T-helper 2 cell (primary cell): ENCODE results near the gene RHOJ.
"Not testable (repeated sequence)": the region's sequence is repeated elsewhere in the genome, so short reads cannot be mapped to it uniquely, and the experiment has no call there.

Source experiments
- DNase-seq, 5 experiments: peaks; one replicate each; pipeline versions ENCODE4 v3.0.0 to v3.0.0-alpha.2; 2012 to 2022

The RHOJ gene

DNA sequence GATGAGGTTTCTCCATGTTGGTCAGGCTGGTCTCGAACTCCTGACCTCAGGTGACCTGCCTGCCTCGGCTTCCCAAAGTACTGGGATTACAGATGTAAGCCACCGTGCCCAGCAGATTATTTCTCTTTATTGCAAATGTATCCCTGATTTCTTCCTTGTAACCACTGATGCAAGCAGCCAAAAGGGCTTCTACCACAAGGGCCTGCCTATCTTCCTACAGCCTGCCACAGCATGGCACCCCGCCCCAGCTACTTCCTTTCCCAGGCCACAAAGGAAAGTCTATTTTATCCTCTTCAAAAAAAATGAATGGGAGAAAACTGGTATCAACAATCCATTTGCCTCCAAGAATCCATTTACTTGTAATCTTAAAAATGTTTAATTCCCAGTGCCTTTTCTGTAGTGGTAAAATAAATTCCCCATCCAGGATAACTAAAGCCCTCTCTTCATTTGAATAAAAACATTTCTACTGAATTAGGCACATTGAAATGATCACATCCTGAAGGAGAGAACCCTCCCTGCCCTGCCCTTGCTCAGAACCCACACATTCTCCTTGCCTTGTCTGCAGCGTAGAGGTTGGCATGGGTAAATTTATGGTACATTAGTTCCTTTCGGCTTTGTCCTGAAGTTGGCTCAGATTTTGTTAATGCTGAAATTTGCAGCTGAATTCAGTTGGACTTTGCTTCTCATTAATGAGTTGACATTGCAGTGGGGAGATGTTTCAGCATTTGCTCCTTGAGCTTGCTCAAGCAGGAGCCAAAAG lies 95.3 kb downstream of the RHOJ start:
- DNase-seq, result no peak

- no peak for DNase-seq
These were observed 96.6 kb downstream of the RHOJ start for GRCh38 chr14:63300854-63301253.

DNA sequence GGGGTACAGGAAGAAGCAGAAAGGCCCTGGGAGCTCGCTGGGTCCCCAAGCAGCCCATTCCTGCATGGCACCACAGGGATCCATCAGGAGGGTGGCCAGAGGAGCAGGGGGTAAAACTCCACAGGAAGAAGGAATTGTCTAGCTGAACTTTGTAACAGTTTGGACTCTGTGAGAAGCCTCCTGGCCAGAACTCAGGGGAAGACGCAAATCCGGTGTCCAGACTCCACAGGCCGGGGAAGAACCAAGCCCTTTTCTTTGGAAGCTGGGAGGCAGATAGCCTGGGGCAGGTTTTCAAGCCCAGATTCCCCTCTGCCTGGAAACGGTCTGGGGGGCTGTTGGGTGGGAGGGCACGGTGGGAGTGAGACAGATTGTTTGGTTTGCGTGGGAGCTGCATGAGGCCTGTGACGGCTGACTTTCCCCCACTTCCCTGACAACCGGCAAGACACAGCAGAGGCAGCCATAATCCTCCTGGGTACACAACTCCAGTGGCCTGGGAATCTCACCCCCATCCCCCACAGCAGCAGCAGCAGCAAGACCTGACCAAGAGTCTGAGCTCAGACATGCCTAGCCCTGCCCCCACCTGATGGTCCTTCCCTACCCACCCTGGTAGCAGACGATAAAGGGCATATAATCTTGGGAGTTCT lies 97.8 kb downstream of the RHOJ start:
- DNase-seq, result no peak

GRCh38 chr14:63304429-63304828 lies 100.2 kb downstream of the RHOJ start:
- DNase-seq, result not testable (repeated sequence)

DNA sequence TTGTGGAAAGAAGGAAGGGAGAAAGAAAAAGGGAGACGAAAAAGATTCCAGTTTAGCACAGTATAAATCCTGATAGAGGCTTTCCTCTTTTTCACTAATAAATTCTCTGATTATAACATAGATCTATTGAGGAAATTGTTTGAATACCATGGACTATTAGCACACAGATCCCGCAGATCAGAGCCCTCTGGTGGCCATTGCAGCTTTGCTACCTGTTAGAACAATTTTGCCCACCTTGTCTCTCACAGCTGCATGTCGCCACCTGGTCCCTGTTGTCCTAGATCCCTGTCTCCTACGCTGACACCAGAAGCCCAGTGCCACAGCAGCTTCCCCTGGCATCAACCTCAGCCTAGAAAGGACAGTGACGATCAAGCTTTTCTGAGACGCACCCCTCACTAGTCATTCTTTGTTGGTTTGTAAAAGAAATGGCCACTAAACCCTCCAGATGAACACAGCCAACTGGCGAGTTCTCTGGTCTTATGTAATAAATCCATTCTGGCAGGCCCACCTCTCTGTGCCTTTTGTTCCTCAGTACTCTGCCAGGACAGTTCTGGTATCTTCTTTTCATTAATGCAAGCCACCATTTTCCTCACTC lies 104.6 kb downstream of the RHOJ start:
- DNase-seq, result no peak

- DNase-seq, result no peak
These were observed 114.6 kb downstream of the RHOJ start, which contains the start of gene GPHB5 for GRCh38 chr14:63318835-63319234. GPHB5 (minus strand) TSS chr14:63318935; CDS start chr14:63317849, 1,086 bp downstream.

- DNase-seq, result no peak
These were observed 118.2 kb downstream of the RHOJ start for GRCh38 chr14:63322472-63322871.

DNA sequence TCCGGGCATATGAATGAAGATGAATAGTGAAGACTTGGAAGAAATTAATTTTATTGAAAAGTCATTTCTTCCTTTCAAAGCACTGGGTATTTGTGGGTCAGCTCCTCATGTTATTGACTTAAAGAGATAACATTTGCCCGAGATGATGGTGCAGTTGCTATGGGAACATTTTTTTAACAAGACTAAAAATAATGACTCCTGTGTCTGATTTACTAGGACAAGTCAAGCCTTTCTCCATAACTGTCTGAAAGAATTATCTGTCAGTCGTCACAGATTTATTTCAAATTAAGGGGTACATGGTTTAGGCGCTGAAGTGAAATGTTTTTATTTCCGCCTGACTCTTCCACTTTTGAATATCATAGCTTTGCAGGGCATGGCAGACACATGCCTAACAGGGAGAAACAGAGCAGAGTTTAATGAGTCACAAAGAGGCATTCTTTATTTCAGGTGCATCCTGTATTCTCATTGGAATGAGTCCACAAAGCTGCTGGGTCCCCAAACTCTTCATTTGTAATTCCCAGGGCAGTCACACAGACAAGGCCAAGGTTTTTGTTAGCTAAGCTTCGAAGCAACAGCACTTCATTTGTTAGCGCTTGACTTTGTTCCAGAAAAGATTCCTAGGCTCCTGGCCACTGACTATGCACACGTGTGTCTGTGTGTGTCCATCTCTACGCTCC lies 118.8 kb downstream of the RHOJ start:
- DNase-seq, result no peak

- no peak for DNase-seq
These were observed 122.6 kb downstream of the RHOJ start for GRCh38 chr14:63326840-63327239.

- no peak for DNase-seq
These were observed 124.8 kb downstream of the RHOJ start for GRCh38 chr14:63328787-63329737.

DNA sequence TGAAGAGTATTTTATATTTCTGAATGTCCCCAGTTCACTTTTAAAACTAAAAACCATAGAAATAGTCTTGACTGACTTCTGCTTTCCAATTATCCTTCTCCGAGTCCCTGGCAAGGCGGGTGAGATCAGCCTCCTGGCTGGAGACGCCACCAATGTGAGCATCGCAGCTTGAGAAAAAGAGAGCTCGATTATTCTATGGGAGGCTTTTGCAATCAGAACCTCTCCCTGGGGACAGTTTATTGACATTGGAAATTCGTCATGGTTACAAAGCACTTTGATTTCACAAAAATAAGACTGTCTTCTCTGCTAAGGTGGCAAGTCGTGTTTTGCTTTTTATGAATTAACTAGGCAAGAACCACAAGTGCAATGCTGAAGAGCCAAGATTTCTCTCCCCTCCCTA lies 138.1 kb downstream of the RHOJ start:
- DNase-seq, result no peak
